Esophagus muscularis mucosa (tissue), 4 donors: ENCODE data around the gene MREG. TPM values are rescaled to one million over a fixed set of nuclear protein-coding genes. Genes with fewer than 3 reads are reported as not detected.
"Not testable (repeated sequence)": the region's sequence is repeated elsewhere in the genome, so short reads cannot be mapped to it uniquely, and the experiment has no call there.

ENCODE experiments used
- DNase-seq: peaks from one replicate; pipeline ENCODE4 v3.0.0-alpha.2; 2017; ENCODE audit errors: extremely low spot score
- H3K27ac ChIP-seq, 4 donors: fragments of 200-600 bp; sonication (generic); replicated peaks in 1 of 4; 1 replicate in 3 of 4; 2 replicates in 1 of 4; pipeline ENCODE4 v1.5.1; 2016 to 2019; ENCODE audit warnings: mild to moderate bottlenecking in 1 of 4
- H3K27me3 ChIP-seq, 4 donors: fragments of 200-600 bp; sonication (generic); one replicate each; pipeline versions ENCODE4 v1.5.1 to v1.6.0; 2016 to 2019
- H3K36me3 ChIP-seq, 4 donors: fragments of 200-600 bp; sonication (generic); one replicate each; pipeline ENCODE4 v1.5.1; 2016 to 2019
- H3K4me1 ChIP-seq, 4 donors: fragments of 200-600 bp; sonication (generic); one replicate each; pipeline ENCODE4 v1.5.1; 2016 to 2019
- H3K4me3 ChIP-seq, 4 donors: fragments of 200-600 bp; sonication (generic); 1 replicate in 2 of 4; 2 replicates in 2 of 4; pipeline ENCODE4 v1.5.1; 2016 to 2019; ENCODE audit warnings: mild to moderate bottlenecking in 4 of 4, moderate library complexity in 1 of 4
- H3K9me3 ChIP-seq, 4 donors: fragments of 200-600 bp; sonication (generic); 1 replicate in 3 of 4; 2 replicates in 1 of 4; pipeline ENCODE4 v1.5.1; 2016 to 2019
- EP300 ChIP-seq: sonication (generic); formaldehyde crosslinking; IDR thresholded peaks from one replicate; pipeline ENCODE4 v1.6.1; 2017; ENCODE audit warnings: antibody characterized with exemption
- POLR2A ChIP-seq: fragments of 450-650 bp; IDR thresholded peaks from one replicate; pipeline ENCODE4 v1.6.1; 2017; ENCODE audit warnings: antibody characterized with exemption, moderate library complexity, mild to moderate bottlenecking, low read depth
- POLR2AphosphoS5 ChIP-seq, 2 donors: sonication (generic); formaldehyde crosslinking; IDR thresholded peaks; one replicate each; pipeline ENCODE4 v1.6.1; 2017; ENCODE audit warnings: antibody characterized with exemption in 2 of 2
- WGBS: methylation state at CpG from one replicate; pipeline ENCODE4 v1.1.5; 2018; 5-methylcytosine and 5-hydroxymethylcytosine counted together
- intact Hi-C: fragments of 100-400 bp; cut with DNase I; formaldehyde crosslinking; loops from one replicate; pipeline ENCODE4 v1.15.1; 2023
- total RNA-seq, 4 donors: library from RNA; depleted of rRNA; stranded (reverse); fragments of >200 nt; gene quantifications; one replicate each; pipeline versions ENCODE4 v1.1.0 to v1.2.1, GENCODE V29; 2016
- TF ChIP-seq, protein P1 (sequence below), 3 experiments: fragments of 200-600 bp in 2 of 3; fragments of 450-650 bp in 1 of 3; sonication (generic) in 2 of 3; IDR thresholded peaks; one replicate each; pipeline ENCODE4 v1.5.1; 2017 to 2019; ENCODE audit warnings: antibody characterized with exemption in 3 of 3, mild to moderate bottlenecking in 2 of 3, moderate library complexity in 1 of 3

MREG gene
- total RNA-seq, 4 donors from 2014 or later, result 0.40 to 1.2 (median 0.70) TPM

DNA sequence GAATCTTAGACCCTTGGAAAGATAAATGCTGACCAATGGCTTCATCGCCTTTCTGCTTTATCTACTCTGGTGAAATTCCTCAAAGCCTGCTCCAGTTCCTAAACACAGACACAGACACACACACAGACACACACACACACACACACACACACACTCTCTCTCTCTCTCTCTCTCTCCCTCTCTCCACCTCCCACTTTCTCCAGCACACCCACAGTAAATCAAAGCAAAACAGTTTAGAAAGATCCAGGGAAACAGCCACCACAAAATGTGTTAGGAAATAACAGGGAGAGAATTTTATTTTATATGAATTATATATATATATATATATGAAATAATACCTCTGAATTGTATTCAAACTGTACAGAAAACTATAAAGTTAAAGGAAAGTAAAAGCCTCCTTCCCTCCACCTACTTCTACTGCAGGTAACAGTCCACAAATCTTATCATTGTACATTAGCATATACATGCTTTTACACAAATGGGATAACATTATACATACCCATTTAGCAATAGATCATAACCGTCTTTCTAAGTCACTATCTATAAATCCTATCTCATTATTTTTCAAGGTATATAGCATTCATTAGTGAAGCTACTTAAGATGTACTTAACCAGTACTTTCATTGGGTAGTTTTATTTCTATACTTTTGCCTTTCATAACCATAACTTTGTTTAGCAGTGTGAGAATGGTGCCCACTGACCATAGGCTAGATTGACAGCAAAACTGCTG, 38.5 kb downstream of the MREG start:
- peaks cover 0 to 4% (median 0%) of the 10 kb centered on the region in 4 donors for H3K4me1 ChIP-seq
- no peak overlapping the region for H3K27ac ChIP-seq
- no peaks in the 10 kb centered on the region for H3K27me3 ChIP-seq
- no peaks in the 10 kb centered on the region for H3K9me3 ChIP-seq
- intact Hi-C loops, result no loop called here
- DNase-seq, result no peak
- H3K4me3 ChIP-seq, result no peak overlapping the region
- WGBS, result 87% methylated on average over 2 of the region's 2 CpGs
- H3K36me3 ChIP-seq, result no peaks in the 10 kb centered on the region
- TF ChIP-seq, protein P1, sequence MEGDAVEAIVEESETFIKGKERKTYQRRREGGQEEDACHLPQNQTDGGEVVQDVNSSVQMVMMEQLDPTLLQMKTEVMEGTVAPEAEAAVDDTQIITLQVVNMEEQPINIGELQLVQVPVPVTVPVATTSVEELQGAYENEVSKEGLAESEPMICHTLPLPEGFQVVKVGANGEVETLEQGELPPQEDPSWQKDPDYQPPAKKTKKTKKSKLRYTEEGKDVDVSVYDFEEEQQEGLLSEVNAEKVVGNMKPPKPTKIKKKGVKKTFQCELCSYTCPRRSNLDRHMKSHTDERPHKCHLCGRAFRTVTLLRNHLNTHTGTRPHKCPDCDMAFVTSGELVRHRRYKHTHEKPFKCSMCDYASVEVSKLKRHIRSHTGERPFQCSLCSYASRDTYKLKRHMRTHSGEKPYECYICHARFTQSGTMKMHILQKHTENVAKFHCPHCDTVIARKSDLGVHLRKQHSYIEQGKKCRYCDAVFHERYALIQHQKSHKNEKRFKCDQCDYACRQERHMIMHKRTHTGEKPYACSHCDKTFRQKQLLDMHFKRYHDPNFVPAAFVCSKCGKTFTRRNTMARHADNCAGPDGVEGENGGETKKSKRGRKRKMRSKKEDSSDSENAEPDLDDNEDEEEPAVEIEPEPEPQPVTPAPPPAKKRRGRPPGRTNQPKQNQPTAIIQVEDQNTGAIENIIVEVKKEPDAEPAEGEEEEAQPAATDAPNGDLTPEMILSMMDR (IDR thresholded peaks at IDR 0.05), result no peak

DNA sequence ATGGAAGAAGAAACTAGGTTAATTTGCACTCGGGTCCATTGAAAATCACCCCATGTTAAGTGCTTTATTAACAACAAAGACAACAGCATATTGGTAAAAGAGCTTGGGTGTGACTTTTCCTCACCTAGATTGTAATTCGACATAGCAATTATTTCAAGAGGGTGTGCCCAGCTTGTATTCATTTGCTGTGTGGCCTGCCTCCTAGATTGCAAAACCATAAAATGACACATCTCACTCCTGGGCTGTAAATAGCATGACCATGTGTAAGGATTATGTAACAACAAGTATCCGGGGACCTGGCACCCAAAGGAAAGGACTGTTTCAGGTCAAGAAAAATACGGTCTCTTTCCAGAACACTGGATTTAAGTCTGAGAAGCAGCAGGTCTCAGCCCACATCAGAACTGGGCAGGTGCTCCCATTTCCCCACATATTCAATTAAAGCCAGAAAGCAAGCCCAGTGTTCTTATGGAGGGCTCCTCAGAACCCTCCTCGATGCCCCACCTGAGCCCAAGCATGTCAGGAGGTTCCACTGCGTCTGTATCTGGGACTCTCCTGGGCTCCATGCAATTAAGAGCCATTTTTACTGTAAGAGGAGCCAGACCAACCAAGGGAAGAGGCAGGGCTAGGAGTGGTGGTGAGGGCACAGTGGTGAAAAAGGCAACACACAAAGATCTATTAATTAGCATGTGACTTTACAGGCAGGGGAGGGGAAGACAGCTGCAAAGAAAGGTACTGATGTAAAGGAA, 39.2 kb downstream of the MREG start:
- Histone ChIP-seq H3K4me1 (peaks cover 0 to 4% (median 0%) of the 10 kb centered on the region in 4 donors), H3K27ac (no peak overlapping the region), H3K36me3 (no peaks in the 10 kb centered on the region), H3K9me3 (no peaks in the 10 kb centered on the region), H3K27me3 (no peaks in the 10 kb centered on the region), H3K4me3 (no peak overlapping the region)
- DNase-seq, result no peak
- TF ChIP-seq EP300 (no peak), POLR2A (no peak), POLR2AphosphoS5 (IDR thresholded peaks at IDR 0.05) (no peak)
- TF ChIP-seq, protein P1 (IDR thresholded peaks at IDR 0.05), result no peak
- intact Hi-C loops, result no loop called here
- WGBS, result 62% methylated on average over 6 of the region's 6 CpGs

DNA sequence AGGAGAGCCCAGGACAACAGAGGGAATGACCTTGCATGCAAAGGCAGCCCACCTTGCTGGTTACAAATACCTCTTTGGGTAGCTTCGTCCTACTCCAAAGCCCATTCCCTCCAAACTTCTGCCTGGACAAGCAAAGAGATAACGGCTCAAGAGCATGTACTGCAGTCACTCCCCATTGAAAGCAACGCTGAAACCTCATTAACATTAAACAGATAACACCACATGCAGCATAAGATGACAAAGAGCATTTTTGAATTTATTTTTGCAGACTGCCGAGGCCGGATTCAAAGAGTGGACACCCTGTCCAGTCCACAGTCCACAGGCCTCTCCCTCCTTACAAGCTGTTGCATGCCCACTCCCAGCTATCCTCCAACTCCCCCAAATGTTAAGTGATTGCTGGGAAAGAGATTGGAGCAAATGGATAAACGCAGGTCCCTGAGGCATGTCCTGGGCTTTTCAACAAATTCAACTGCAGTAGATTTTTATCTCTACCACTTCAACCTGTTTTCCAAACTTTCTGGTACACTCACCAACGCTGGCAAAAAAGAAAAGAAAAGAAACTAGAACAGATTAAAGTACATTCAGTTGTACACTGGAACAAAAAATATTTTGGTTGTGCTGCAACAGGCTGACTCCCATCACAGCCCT, 40.1 kb downstream of the MREG start:
- no peak for DNase-seq
- Histone ChIP-seq H3K4me3 (no peak overlapping the region), H3K9me3 (no peaks in the 10 kb centered on the region), H3K27ac (no peak overlapping the region), H3K4me1 (peaks cover 0 to 4% (median 0%) of the 10 kb centered on the region in 4 donors), H3K36me3 (no peaks in the 10 kb centered on the region), H3K27me3 (no peaks in the 10 kb centered on the region)
- 74% methylated on average over 7 of the region's 7 CpGs for WGBS
- intact Hi-C loops, result no loop called here
- TF ChIP-seq POLR2AphosphoS5 (IDR thresholded peaks at IDR 0.05) (no peak), POLR2A (no peak), EP300 (no peak)
- TF ChIP-seq, protein P1 (IDR thresholded peaks at IDR 0.05), result no peak

DNA sequence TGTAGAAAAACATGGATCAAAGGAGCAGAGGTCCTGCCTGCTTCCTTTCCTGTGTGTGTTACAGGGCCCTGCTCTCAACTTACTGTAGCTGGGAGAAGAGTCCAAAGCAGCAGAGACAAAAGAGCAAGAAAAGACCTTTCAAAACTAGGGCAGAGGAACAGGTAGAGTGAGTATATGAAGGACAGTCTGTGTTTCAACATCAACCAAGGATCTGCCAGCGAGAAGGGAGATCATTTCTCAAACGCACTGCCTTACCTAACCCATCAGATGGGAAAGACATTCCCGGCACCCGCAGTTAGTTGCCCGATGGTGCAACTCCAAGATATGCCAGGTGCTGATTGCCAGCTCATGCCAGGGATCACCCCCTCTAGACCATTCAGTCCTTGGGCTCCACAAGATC, 41.7 kb downstream of the MREG start:
- 91% methylated on average over 5 of the region's 5 CpGs for WGBS

DNA sequence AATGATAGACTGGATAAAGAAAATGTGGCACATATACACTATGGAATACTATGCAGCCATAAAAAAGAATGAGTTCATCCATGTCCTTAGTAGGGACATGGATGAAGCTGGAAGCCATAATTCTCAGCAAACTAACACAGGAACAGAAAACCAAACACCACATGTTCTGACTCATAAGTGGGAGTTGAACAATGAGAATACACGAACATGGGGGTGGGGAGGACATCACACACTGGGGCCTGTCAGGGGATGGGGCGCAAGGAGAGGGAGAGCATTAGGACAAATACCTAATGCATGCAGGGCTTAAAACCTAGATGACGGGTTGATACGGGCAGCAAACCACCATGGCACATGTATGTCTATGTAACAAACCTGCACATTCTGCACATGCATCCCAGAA, 42.5 kb downstream of the MREG start:
- H3K27ac ChIP-seq, DNase-seq, H3K4me3 ChIP-seq, H3K4me1 ChIP-seq, intact Hi-C loops, H3K36me3 ChIP-seq, H3K27me3 ChIP-seq, H3K9me3 ChIP-seq: not testable (repeated sequence)
- WGBS, result 93% methylated on average over 4 of the region's 4 CpGs

More for the DNA sequence above, 41.7 kb downstream of the MREG start:
- DNase-seq, result no peak
- Histone ChIP-seq H3K36me3 (no peaks in the 10 kb centered on the region), H3K4me1 (peaks cover 0 to 4% (median 0%) of the 10 kb centered on the region in 4 donors), H3K4me3 (no peak overlapping the region), H3K27me3 (no peaks in the 10 kb centered on the region), H3K9me3 (no peaks in the 10 kb centered on the region), H3K27ac (no peak overlapping the region)
- intact Hi-C loops, result no loop called here
- TF ChIP-seq, protein P1 (IDR thresholded peaks at IDR 0.05), result no peak
- no peak for TF ChIP-seq EP300
- TF ChIP-seq POLR2A, result no peak
